8988T (cell line): ENCODE results near the gene ATP11B.

ENCODE experiments used
- DNase-seq: peaks from one replicate; pipeline ENCODE4 v3.0.0; 2011

The ATP11B gene

GRCh38 chr3:182959474-182960350 is 166.4 kb downstream of the ATP11B start:
- no peak for DNase-seq

- no peak for DNase-seq
These were observed 168.9 kb downstream of the ATP11B start for GRCh38 chr3:182962166-182962565.

GRCh38 chr3:182964179-182964578 is 170.9 kb downstream of the ATP11B start:
- DNase-seq, result no peak

GRCh38 chr3:182965861-182966366 is 172.6 kb downstream of the ATP11B start:
- no peak for DNase-seq

- DNase-seq, result no peak
These were observed 174.2 kb downstream of the ATP11B start for GRCh38 chr3:182967218-182968204.

- no peak for DNase-seq
These were observed 176.0 kb downstream of the ATP11B start for GRCh38 chr3:182969277-182969676.

GRCh38 chr3:182969853-182970252 is 176.5 kb downstream of the ATP11B start:
- no peak for DNase-seq

- no peak for DNase-seq
These were observed 177.6 kb downstream of the ATP11B start for GRCh38 chr3:182970811-182971418.
